HG03571 (cell line): ENCODE measurements around the gene CD40.

Experiments
- ATAC-seq: cut with Tn5 transposase; IDR thresholded peaks from one replicate; pipeline ENCODE4 v1.9.1; 2021; ENCODE audit not compliant: unreplicated experiment

Gene CD40

GRCh38 chr20:46122516-46123481 is 4.7 kb downstream of the CD40 start:
- ATAC-seq = no peak

- no peak for ATAC-seq
These were observed 5.5 kb downstream of the CD40 start for GRCh38 chr20:46123482-46124245.

- no peak for ATAC-seq
These were observed 8.4 kb downstream of the CD40 start for GRCh38 chr20:46126440-46127056.

GRCh38 chr20:46127396-46128010 is 9.4 kb downstream of the CD40 start:
- ATAC-seq = no peak

GRCh38 chr20:46128310-46129151 is 10.4 kb downstream of the CD40 start:
- no peak for ATAC-seq

- no peak for ATAC-seq
These were observed 11.9 kb downstream of the CD40 start for GRCh38 chr20:46129955-46130481.

GRCh38 chr20:46130534-46130933 is 12.4 kb downstream of the CD40 start:
- ATAC-seq = no peak

- ATAC-seq = no peak
These were observed 13.3 kb downstream of the CD40 start for GRCh38 chr20:46131396-46131795.

- ATAC-seq = no peak
These were observed 14.6 kb downstream of the CD40 start for GRCh38 chr20:46132705-46133120.

GRCh38 chr20:46133886-46134654 is 16.0 kb downstream of the CD40 start:
- no peak for ATAC-seq

- no peak for ATAC-seq
These were observed 16.6 kb downstream of the CD40 start for GRCh38 chr20:46134716-46135115.

- no peak for ATAC-seq
These were observed 17.9 kb downstream of the CD40 start for GRCh38 chr20:46135856-46136633.

- ATAC-seq = no peak
These were observed 19.7 kb downstream of the CD40 start for GRCh38 chr20:46137816-46138215.

GRCh38 chr20:46139266-46139889 is 21.3 kb downstream of the CD40 start:
- ATAC-seq = no peak

GRCh38 chr20:46139908-46140482 is 21.9 kb downstream of the CD40 start:
- no peak for ATAC-seq

GRCh38 chr20:46142124-46142523 is 24.0 kb downstream of the CD40 start:
- no peak for ATAC-seq

- ATAC-seq = no peak
These were observed 26.4 kb downstream of the CD40 start for GRCh38 chr20:46144432-46145025.
